Cortex of kidney (tissue), 1 donor: ENCODE data around the gene CHN2.

Experiments
- DNase-seq: peaks from one replicate; lab custom pipeline; 2025; lab: John Stamatoyannopoulos, UW

CHN2 gene

GRCh38 chr7:29310625-29311024, 116.0 kb downstream of the CHN2 start:
- no peak for DNase-seq

GRCh38 chr7:29311314-29311713, 116.7 kb downstream of the CHN2 start:
- DNase-seq: no peak

GRCh38 chr7:29314148-29314547, 119.6 kb downstream of the CHN2 start:
- DNase-seq: no peak

- DNase-seq: no peak
Observed at GRCh38 chr7:29315122-29315891, 120.7 kb downstream of the CHN2 start.

GRCh38 chr7:29315892-29316270, 121.3 kb downstream of the CHN2 start:
- DNase-seq: no peak

- no peak for DNase-seq
Observed at GRCh38 chr7:29316926-29317325, 122.4 kb downstream of the CHN2 start.

GRCh38 chr7:29318853-29319718, 124.5 kb downstream of the CHN2 start:
- no peak for DNase-seq

- no peak for DNase-seq
Observed at GRCh38 chr7:29319719-29320521, 125.3 kb downstream of the CHN2 start.

- no peak for DNase-seq
Observed at GRCh38 chr7:29320577-29320976, 126.0 kb downstream of the CHN2 start.

- no peak for DNase-seq
Observed at GRCh38 chr7:29322023-29322712, 127.6 kb downstream of the CHN2 start.

GRCh38 chr7:29325476-29325875, 130.9 kb downstream of the CHN2 start:
- DNase-seq: no peak

- DNase-seq: no peak
Observed at GRCh38 chr7:29326864-29327263, 132.3 kb downstream of the CHN2 start.

- DNase-seq: no peak
Observed at GRCh38 chr7:29327455-29327854, 132.9 kb downstream of the CHN2 start.

GRCh38 chr7:29328045-29328444, 133.5 kb downstream of the CHN2 start:
- DNase-seq: no peak

- no peak for DNase-seq
Observed at GRCh38 chr7:29328811-29329210, 134.2 kb downstream of the CHN2 start.

GRCh38 chr7:29329686-29330085, 135.1 kb downstream of the CHN2 start:
- DNase-seq: no peak

- DNase-seq: no peak
Observed at GRCh38 chr7:29330136-29330535, 135.6 kb downstream of the CHN2 start.

- DNase-seq: no peak
Observed at GRCh38 chr7:29331163-29331562, 136.6 kb downstream of the CHN2 start.

GRCh38 chr7:29332042-29332811, 137.7 kb downstream of the CHN2 start:
- DNase-seq: no peak

GRCh38 chr7:29332875-29333855, 138.6 kb downstream of the CHN2 start:
- DNase-seq: no peak
